K562 (cell line): ENCODE measurements around the gene ZDHHC14. TPM values are rescaled to one million over a fixed set of nuclear protein-coding genes. Genes with fewer than 3 reads are reported as not detected.

Source experiments
- ATAC-seq: fragments of 200-7000 bp; cut with Tn5 transposase; 3 replicates; pipeline ENCODE4 v1.9.1; 2020; ENCODE audit warnings: moderate library complexity
- BruUV-seq: library from RNA; stranded (reverse); fragments of 400-500 nt; replicated peaks from 2 replicates; lab custom pipeline; 2021; lab: Mats Ljungman, UMichigan
- CTCF ChIA-PET: fragments of 300-600 bp; formaldehyde crosslinking; extraction: SDS; loops from one replicate; lab custom pipeline; 2021; ENCODE audit warnings: low intra/inter-chr PET ratio; lab: Yijun Ruan, JAX
- POLR2A ChIA-PET: fragments of 300-600, 350-650 bp; sonication (Branson Sonifier 250); formaldehyde crosslinking; extraction: SDS; loops from one replicate; lab custom pipeline; 2021; ENCODE audit warnings: antibody characterized with exemption, inconsistent platforms; lab: Yijun Ruan, JAX
- DNase-seq, 4 experiments: peaks; one replicate each; pipeline versions ENCODE4 v3.0.0 to v3.0.0-alpha.2; 2011 to 2018; ENCODE audit warnings: low spot score in 3 of 4, mixed read lengths in 3 of 4; ENCODE audit errors: extremely low read depth in 1 of 4
- FAIRE-seq: peaks from 2 replicates; lab custom pipeline; 2011; peaks lifted over from hg19 to GRCh38; lab: Jason Lieb, UNC
- H2AFZ ChIP-seq: 2 replicates; pipeline ENCODE4 v1.6.0; 2011; ENCODE audit warnings: low read depth, low read length, control low read depth, inconsistent platforms
- H3K27ac ChIP-seq: fragments of 200-600 bp; 3 replicates; pipeline ENCODE4 v1.8.0; 2011; ENCODE audit warnings: low read depth, mild to moderate bottlenecking, control low read depth, inconsistent platforms, low read length, moderate library complexity, mixed read lengths; ENCODE audit errors: extremely low read depth
- H3K27me3 ChIP-seq, 2 experiments: fragments of 300-600 bp in 1 of 2; 2 replicates in 1 of 2; 3 replicates in 1 of 2; pipeline versions ENCODE4 v1.6.0 to v1.8.0; 2011; ENCODE audit warnings: inconsistent platforms in 2 of 2, low read length in 2 of 2, mild to moderate bottlenecking in 1 of 2, mixed read lengths in 1 of 2, moderate library complexity in 1 of 2; ENCODE audit not compliant: control insufficient read depth in 2 of 2, insufficient read depth in 2 of 2
- H3K36me3 ChIP-seq: fragments of 300-600 bp; 3 replicates; pipeline ENCODE4 v1.8.0; 2011; ENCODE audit warnings: mild to moderate bottlenecking, low read length, inconsistent platforms; ENCODE audit not compliant: control insufficient read depth, insufficient read depth
- H3K4me1 ChIP-seq, 2 experiments: fragments of 200-600 bp in 1 of 2; replicated peaks in 1 of 2; 2 replicates in 1 of 2; 3 replicates in 1 of 2; pipeline versions ENCODE4 v1.5.1 to v1.8.0; 2011; ENCODE audit warnings: inconsistent platforms in 2 of 2, low read length in 2 of 2, mild to moderate bottlenecking in 1 of 2, mixed read lengths in 1 of 2, moderate library complexity in 1 of 2; ENCODE audit not compliant: control insufficient read depth in 2 of 2, insufficient read depth in 2 of 2
- H3K4me2 ChIP-seq: 2 replicates; pipeline ENCODE4 v1.6.1; 2011; ENCODE audit warnings: low read length, control low read depth, inconsistent platforms, mixed read lengths; ENCODE audit not compliant: insufficient read depth
- H3K4me3 ChIP-seq: fragments of 200-600 bp; sonication (generic), shearing (Covaris generic); 2 replicates; pipeline ENCODE4 v1.5.1; 2016; ENCODE audit warnings: control low read depth, inconsistent platforms
- H3K79me2 ChIP-seq: fragments of 200-600 bp; 3 replicates; pipeline ENCODE4 v1.8.0; 2011; ENCODE audit warnings: low read length, inconsistent platforms; ENCODE audit not compliant: control insufficient read depth, insufficient read depth
- H3K9ac ChIP-seq, 2 experiments: 2 replicates each; pipeline versions ENCODE4 v1.6.0 to v1.6.1; 2011; ENCODE audit warnings: low read depth in 2 of 2, low read length in 2 of 2, control low read depth in 1 of 2, inconsistent platforms in 1 of 2, mild to moderate bottlenecking in 1 of 2, mixed read lengths in 1 of 2; ENCODE audit not compliant: insufficient read depth in 1 of 2
- H3K9me1 ChIP-seq: one replicate; pipeline ENCODE4 v1.6.0; 2011; ENCODE audit warnings: inconsistent platforms, mild to moderate bottlenecking, low read length, moderate library complexity; ENCODE audit not compliant: control insufficient read depth, insufficient read depth
- H3K9me3 ChIP-seq: replicated peaks from 2 replicates; pipeline ENCODE4 v1.5.1; 2011; ENCODE audit warnings: low read depth, low read length, inconsistent platforms; ENCODE audit not compliant: control insufficient read depth, insufficient read depth
- H4K20me1 ChIP-seq: replicated peaks from 2 replicates; pipeline ENCODE4 v1.6.1; 2011; ENCODE audit warnings: low read length, inconsistent platforms, mixed read lengths; ENCODE audit not compliant: control insufficient read depth, insufficient read depth
- EGR1 ChIP-seq: fragments of 450-650 bp; conservative IDR thresholded peaks from 2 replicates; pipeline ENCODE4 v1.6.1; 2017; ENCODE audit warnings: mild to moderate bottlenecking
- WGBS: fragments of 100-300 bp; shearing (Covaris generic); methylation state at CpG from one replicate; pipeline ENCODE4 v1.1.6; 2016; ENCODE audit warnings: low coverage, mixed read lengths; ENCODE audit not compliant: insufficient coverage; ENCODE audit errors: missing lambda C conversion rate; 5-methylcytosine and 5-hydroxymethylcytosine counted together
- in situ Hi-C: fragments of 300-500 bp; cut with MboI; formaldehyde crosslinking; loops from 4 replicates; pipeline ENCODE4 v1.15.0; 2018; ENCODE audit warnings: inconsistent platforms, mixed read lengths
- intact Hi-C: fragments of 100-400 bp; cut with micrococcal nuclease; formaldehyde crosslinking; loops from 2 replicates; pipeline ENCODE4 v1.14.2; 2022
- polyA plus RNA-seq, 8 experiments: library from polyadenylated mRNA; depleted of rRNA in 4 of 8; stranded (reverse) in 5 of 8; unstranded in 3 of 8; fragments of >200 nt; fragmentation: Nextera tagmentation in 2 of 8; fragmentation: Illumina TruSeq in 1 of 8; extraction: Ambion mirVana in 2 of 8; extraction: Trizol in 1 of 8; gene quantifications; 2 replicates each; pipeline versions ENCODE4 v1.2.1 to v1.2.3, GENCODE V29; 2011 to 2014; ENCODE audit warnings: inconsistent platforms in 1 of 8, missing spikeins in 1 of 8
- total RNA-seq, 7 experiments: library from RNA; depleted of rRNA in 6 of 7; stranded (reverse); fragments of >200 nt in 6 of 7; fragmentation: Illumina TruSeq in 2 of 7; extraction: Trizol in 2 of 7; gene quantifications; 2 replicates each; pipeline versions ENCODE4 v1.2.1 to v1.2.3, GENCODE V29; 2011 to 2021; ENCODE audit warnings: low replicate concordance in 1 of 7
- TF ChIP-seq, protein P1 (sequence below), 2 experiments: fragments of 450-650 bp in 1 of 2; sonication (generic) in 1 of 2; formaldehyde crosslinking; conservative IDR thresholded peaks; 2 replicates each; pipeline versions ENCODE4 v1.4.0 to v1.8.1; 2020 to 2022; ENCODE audit warnings: mild to moderate bottlenecking in 1 of 2, missing genetic modification reagents in 1 of 2
- TF ChIP-seq, protein P2 (sequence below): sonication (generic); formaldehyde crosslinking; IDR thresholded peaks from 2 replicates; pipeline ENCODE4 v1.8.1; 2023; ENCODE audit warnings: mild to moderate bottlenecking, missing genetic modification reagents

The ZDHHC14 gene
- total and polyA plus RNA-seq, 9 of the 15 experiments (the other 6 are each of a cell fraction or from before 2014, with no cell fraction given): 0.92 to 23.1 (median 13.8) TPM

DNA sequence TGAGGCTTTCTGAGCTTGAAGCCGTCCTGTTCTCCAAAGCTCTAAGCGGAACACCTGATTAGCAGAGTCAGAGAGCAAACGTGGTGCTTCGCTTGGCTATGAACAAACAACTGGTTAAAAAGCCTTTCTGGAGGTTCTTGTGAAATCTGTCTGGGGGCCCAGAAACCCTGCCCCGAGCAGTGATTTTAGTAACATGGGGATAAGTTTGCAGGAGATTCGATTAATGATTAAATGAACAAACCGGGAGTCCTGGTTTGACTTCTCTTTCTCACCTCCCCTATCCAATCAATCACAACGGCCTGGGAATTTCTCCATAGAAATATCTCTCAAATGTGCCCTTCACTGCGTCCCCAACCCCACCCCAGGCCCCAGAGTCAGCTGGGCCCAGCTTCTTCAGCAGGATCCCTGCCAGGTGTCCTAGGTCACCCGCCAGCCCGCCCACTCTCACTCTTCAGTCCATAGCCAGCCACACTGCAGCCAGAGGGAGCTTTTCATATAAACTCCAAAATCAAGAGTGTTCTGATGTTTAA lies 43.6 kb downstream of the ZDHHC14 start:
- POLR2A ChIA-PET: interaction anchor here (0.5 to 2.6 kb wide), 6 partner anchors 10 to 606 kb away, joined by 3 to 6 read pairs (median 3); no protein-coding TSS in a partner anchor
- FAIRE-seq: no peak

More for the DNA sequence above, 43.6 kb downstream of the ZDHHC14 start:
- Histone ChIP-seq H3K36me3 (no peaks in the 10 kb centered on the region), H2AFZ (no peak overlapping the region), H3K4me3 (no peak overlapping the region), H3K27ac (no peak overlapping the region), H3K9me3 (no peaks in the 10 kb centered on the region), H3K4me2 (no peak overlapping the region), H3K9ac (no peak overlapping the region), H3K4me1 (peaks cover 11 to 14% of the 10 kb centered on the region in 2 experiments; a peak in 4 of 5 replicates), H3K79me2 (peaks cover 13% of the 10 kb centered on the region; the same call in 1 of the 3 replicates), H4K20me1 (peaks cover 7% of the 10 kb centered on the region; the same call in 1 of the 2 replicates), H3K27me3 (no peaks in the 10 kb centered on the region), H3K9me1 (no peaks in the 10 kb centered on the region)
- DNase-seq: no peak
- no TSS peak for BruUV-seq
- 66% methylated on average over 10 of the region's 11 CpGs for WGBS
- no peak for ATAC-seq
- CTCF ChIA-PET: no interaction called here
- TF ChIP-seq, protein P1, sequence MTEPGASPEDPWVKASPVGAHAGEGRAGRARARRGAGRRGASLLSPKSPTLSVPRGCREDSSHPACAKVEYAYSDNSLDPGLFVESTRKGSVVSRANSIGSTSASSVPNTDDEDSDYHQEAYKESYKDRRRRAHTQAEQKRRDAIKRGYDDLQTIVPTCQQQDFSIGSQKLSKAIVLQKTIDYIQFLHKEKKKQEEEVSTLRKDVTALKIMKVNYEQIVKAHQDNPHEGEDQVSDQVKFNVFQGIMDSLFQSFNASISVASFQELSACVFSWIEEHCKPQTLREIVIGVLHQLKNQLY (CRISPR knock-in tag; conservative IDR thresholded peaks at IDR 0.05): no peak
- TF ChIP-seq, protein P2, sequence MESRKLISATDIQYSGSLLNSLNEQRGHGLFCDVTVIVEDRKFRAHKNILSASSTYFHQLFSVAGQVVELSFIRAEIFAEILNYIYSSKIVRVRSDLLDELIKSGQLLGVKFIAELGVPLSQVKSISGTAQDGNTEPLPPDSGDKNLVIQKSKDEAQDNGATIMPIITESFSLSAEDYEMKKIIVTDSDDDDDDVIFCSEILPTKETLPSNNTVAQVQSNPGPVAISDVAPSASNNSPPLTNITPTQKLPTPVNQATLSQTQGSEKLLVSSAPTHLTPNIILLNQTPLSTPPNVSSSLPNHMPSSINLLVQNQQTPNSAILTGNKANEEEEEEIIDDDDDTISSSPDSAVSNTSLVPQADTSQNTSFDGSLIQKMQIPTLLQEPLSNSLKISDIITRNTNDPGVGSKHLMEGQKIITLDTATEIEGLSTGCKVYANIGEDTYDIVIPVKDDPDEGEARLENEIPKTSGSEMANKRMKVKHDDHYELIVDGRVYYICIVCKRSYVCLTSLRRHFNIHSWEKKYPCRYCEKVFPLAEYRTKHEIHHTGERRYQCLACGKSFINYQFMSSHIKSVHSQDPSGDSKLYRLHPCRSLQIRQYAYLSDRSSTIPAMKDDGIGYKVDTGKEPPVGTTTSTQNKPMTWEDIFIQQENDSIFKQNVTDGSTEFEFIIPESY: peak; percentile 85
- peak; percentile 54; the same call in 1 of the 2 replicates for TF ChIP-seq EGR1
- intact Hi-C loops: no loop called here
- in situ Hi-C loops: no loop called here
